Neuronal stem cell (in vitro differentiated cells): ENCODE results near the gene IL10RB.

Source experiments
- DNase-seq: peaks from one replicate; pipeline ENCODE4 v3.0.0-alpha.2; 2013; ENCODE audit warnings: low spot score
- H2AFZ ChIP-seq: one replicate; pipeline ENCODE4 v1.6.1; 2013; ENCODE audit warnings: mild to moderate bottlenecking, low read length, inconsistent platforms
- H2AK5ac ChIP-seq: 2 replicates; pipeline ENCODE4 v1.6.1; 2013; ENCODE audit warnings: low read depth, mild to moderate bottlenecking, inconsistent platforms, low read length, moderate library complexity, mixed read lengths
- H2BK120ac ChIP-seq: 2 replicates; pipeline ENCODE4 v1.6.1; 2013; ENCODE audit warnings: low read depth, mild to moderate bottlenecking, inconsistent platforms, low read length, moderate library complexity, mixed read lengths
- H2BK12ac ChIP-seq: one replicate; pipeline ENCODE4 v1.6.1; 2013; ENCODE audit warnings: low read length, inconsistent platforms
- H2BK15ac ChIP-seq: 2 replicates; pipeline ENCODE4 v1.6.1; 2013; ENCODE audit warnings: mild to moderate bottlenecking, low read length, inconsistent platforms, mixed read lengths
- H2BK5ac ChIP-seq: one replicate; pipeline ENCODE4 v1.6.1; 2013; ENCODE audit warnings: inconsistent platforms, mild to moderate bottlenecking, low read length, moderate library complexity
- H3K14ac ChIP-seq: one replicate; pipeline ENCODE4 v1.6.1; 2013; ENCODE audit warnings: low read length, inconsistent platforms
- H3K18ac ChIP-seq: 2 replicates; pipeline ENCODE4 v1.6.1; 2013; ENCODE audit warnings: low read length, inconsistent platforms
- H3K23ac ChIP-seq: 2 replicates; pipeline ENCODE4 v1.6.1; 2013; ENCODE audit warnings: low read depth, mild to moderate bottlenecking, mixed read lengths, low read length, inconsistent platforms; ENCODE audit not compliant: poor library complexity
- H3K27ac ChIP-seq: replicated peaks from 3 replicates; pipeline ENCODE4 v1.5.1; 2013; ENCODE audit warnings: low read length, inconsistent platforms
- H3K27me3 ChIP-seq, 3 experiments: 2 replicates each; pipeline ENCODE4 v1.6.1; 2013; ENCODE audit warnings: low read length in 3 of 3, mild to moderate bottlenecking in 2 of 3, inconsistent platforms in 1 of 3, low read depth in 1 of 3, mixed read lengths in 1 of 3, moderate library complexity in 1 of 3; ENCODE audit not compliant: control insufficient read depth in 3 of 3, insufficient read depth in 3 of 3
- H3K36me3 ChIP-seq, 2 donors: replicated peaks in 1 of 2; 2 replicates each; pipeline ENCODE4 v1.6.1; 2013; ENCODE audit warnings: low read length in 2 of 2; ENCODE audit not compliant: control insufficient read depth in 2 of 2, insufficient read depth in 2 of 2
- H3K4ac ChIP-seq: 2 replicates; pipeline ENCODE4 v1.6.1; 2013; ENCODE audit warnings: inconsistent platforms, mild to moderate bottlenecking, low read length, moderate library complexity
- H3K4me1 ChIP-seq, 2 donors: 1 replicate in 1 of 2; 2 replicates in 1 of 2; pipeline ENCODE4 v1.6.1; 2013; ENCODE audit warnings: low read length in 2 of 2, low read depth in 1 of 2; ENCODE audit not compliant: control insufficient read depth in 2 of 2, insufficient read depth in 1 of 2
- H3K4me2 ChIP-seq: one replicate; pipeline ENCODE4 v1.6.1; 2013; ENCODE audit warnings: mild to moderate bottlenecking, low read length, inconsistent platforms; ENCODE audit not compliant: insufficient read depth, poor library complexity, severe bottlenecking
- H3K4me3 ChIP-seq, 2 donors: 2 replicates each; pipeline ENCODE4 v1.5.1; 2013; ENCODE audit warnings: low read length in 2 of 2, mild to moderate bottlenecking in 2 of 2, inconsistent platforms in 1 of 2, moderate library complexity in 1 of 2
- H3K79me1 ChIP-seq: one replicate; pipeline ENCODE4 v1.6.1; 2013; ENCODE audit warnings: low read depth, mild to moderate bottlenecking, inconsistent platforms, low read length, moderate library complexity
- H3K9ac ChIP-seq: one replicate; pipeline ENCODE4 v1.6.1; 2013; ENCODE audit warnings: mild to moderate bottlenecking, low read depth, low read length, inconsistent platforms; ENCODE audit not compliant: poor library complexity
- H3K9me3 ChIP-seq, 2 donors: replicated peaks in 1 of 2; 2 replicates each; pipeline versions ENCODE3 to v1.6.1; 2013; ENCODE audit warnings: low read length in 2 of 2, mild to moderate bottlenecking in 2 of 2, inconsistent platforms in 1 of 2, low read depth in 1 of 2, mixed read lengths in 1 of 2, moderate library complexity in 1 of 2; ENCODE audit not compliant: control insufficient read depth in 2 of 2, insufficient read depth in 1 of 2
- H4K8ac ChIP-seq: one replicate; pipeline ENCODE4 v1.6.1; 2013; ENCODE audit warnings: low read depth, mild to moderate bottlenecking, inconsistent platforms, low read length, moderate library complexity
- H4K91ac ChIP-seq: one replicate; pipeline ENCODE4 v1.6.1; 2013; ENCODE audit warnings: low read length, low read depth, mild to moderate bottlenecking, inconsistent platforms; ENCODE audit not compliant: poor library complexity
- WGBS, 2 donors: extraction: QIAGEN DNeasy Blood & Tissue Kit; methylation state at CpG; one replicate each; pipeline ENCODE4 v1.1.7; 2013; ENCODE audit warnings: missing lambda C conversion rate in 2 of 2, mixed read lengths in 1 of 2; ENCODE audit not compliant: insufficient read length in 2 of 2, insufficient replicate concordance in 1 of 2; ENCODE audit errors: extremely low coverage in 2 of 2; 5-methylcytosine and 5-hydroxymethylcytosine counted together

The IL10RB gene

DNA sequence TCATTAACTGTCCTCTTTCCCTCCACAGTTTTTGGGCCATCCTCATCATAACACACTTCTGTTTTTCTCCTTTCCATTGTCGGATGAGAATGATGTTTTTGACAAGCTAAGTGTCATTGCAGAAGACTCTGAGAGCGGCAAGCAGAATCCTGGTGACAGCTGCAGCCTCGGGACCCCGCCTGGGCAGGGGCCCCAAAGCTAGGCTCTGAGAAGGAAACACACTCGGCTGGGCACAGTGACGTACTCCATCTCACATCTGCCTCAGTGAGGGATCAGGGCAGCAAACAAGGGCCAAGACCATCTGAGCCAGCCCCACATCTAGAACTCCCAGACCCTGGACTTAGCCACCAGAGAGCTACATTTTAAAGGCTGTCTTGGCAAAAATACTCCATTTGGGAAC is 30.0 kb downstream of the IL10RB start:
- no peak overlapping the region for H3K4me3 ChIP-seq
- no peak overlapping the region for H4K8ac ChIP-seq
- H2BK120ac ChIP-seq, result no peak overlapping the region
- H3K18ac ChIP-seq, result no peak overlapping the region
- no peaks in the 10 kb centered on the region for H3K9me3 ChIP-seq
- no peak overlapping the region for H3K4me2 ChIP-seq
- H2AK5ac ChIP-seq, result no peak overlapping the region
- no CpG with 5 or more reads among the region's 6 CpGs for WGBS, 2 donors
- no peak overlapping the region for H2BK12ac ChIP-seq
- H3K36me3 ChIP-seq, result peaks cover 0 to 2% of the 10 kb centered on the region in 2 donors
- H3K79me1 ChIP-seq, result no peaks in the 10 kb centered on the region
- H3K9ac ChIP-seq, result no peak overlapping the region
- no peak overlapping the region for H2AFZ ChIP-seq
- H3K4me1 ChIP-seq, result no peaks in the 10 kb centered on the region
- H4K91ac ChIP-seq, result no peak overlapping the region
- no peaks in the 10 kb centered on the region for H3K27me3 ChIP-seq
- no peak overlapping the region for H2BK5ac ChIP-seq
- DNase-seq, result no peak
- H3K4ac ChIP-seq, result no peak overlapping the region
- no peak overlapping the region for H3K27ac ChIP-seq
- H3K14ac ChIP-seq, result no peak overlapping the region
- no peak overlapping the region for H2BK15ac ChIP-seq
- no peak overlapping the region for H3K23ac ChIP-seq

DNA sequence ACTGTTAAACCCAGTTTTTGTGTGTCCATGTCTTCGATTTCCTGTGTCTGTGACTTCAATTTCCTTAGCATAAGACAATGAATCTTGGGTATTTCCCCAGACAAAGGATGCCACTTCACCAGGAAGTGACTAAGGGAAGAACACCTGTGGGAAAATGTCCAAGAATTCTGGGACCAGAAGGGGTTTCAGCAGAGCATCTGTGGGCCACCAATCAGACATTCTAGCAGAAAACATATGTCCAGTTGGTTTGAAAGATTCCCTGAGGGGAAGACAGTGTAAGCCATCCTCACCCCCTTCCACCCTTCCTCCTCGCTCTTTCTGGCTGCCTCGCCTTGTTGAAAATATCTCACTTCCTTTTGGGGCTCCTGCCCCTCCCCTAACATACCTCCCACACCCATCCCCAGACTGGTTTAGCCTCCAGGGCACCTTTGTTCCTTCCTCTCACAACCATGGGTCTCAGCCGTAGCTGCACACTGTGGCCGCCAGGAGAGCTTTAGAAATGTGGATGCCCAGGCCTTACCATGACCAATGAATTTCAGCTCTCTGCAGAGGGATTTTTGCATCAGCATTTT is 33.1 kb downstream of the IL10RB start:
- Histone ChIP-seq H4K91ac (no peak overlapping the region), H3K23ac (no peak overlapping the region), H2BK5ac (no peak overlapping the region), H3K36me3 (peaks cover 0 to 2% of the 10 kb centered on the region in 2 donors), H3K4ac (no peak overlapping the region), H3K4me2 (no peak overlapping the region), H3K27ac (no peak overlapping the region), H3K9ac (no peak overlapping the region), H3K18ac (no peak overlapping the region), H3K79me1 (no peaks in the 10 kb centered on the region), H3K9me3 (no peaks in the 10 kb centered on the region), H2BK12ac (no peak overlapping the region), H4K8ac (no peak overlapping the region), H3K14ac (no peak overlapping the region), H3K27me3 (no peaks in the 10 kb centered on the region), H2BK120ac (no peak overlapping the region), H2BK15ac (no peak overlapping the region), H2AFZ (no peak overlapping the region), H3K4me3 (no peak overlapping the region), H3K4me1 (no peaks in the 10 kb centered on the region), H2AK5ac (no peak overlapping the region)
- DNase-seq, result no peak
- WGBS, 2 donors, result no CpG with 5 or more reads among the region's 5 CpGs

DNA sequence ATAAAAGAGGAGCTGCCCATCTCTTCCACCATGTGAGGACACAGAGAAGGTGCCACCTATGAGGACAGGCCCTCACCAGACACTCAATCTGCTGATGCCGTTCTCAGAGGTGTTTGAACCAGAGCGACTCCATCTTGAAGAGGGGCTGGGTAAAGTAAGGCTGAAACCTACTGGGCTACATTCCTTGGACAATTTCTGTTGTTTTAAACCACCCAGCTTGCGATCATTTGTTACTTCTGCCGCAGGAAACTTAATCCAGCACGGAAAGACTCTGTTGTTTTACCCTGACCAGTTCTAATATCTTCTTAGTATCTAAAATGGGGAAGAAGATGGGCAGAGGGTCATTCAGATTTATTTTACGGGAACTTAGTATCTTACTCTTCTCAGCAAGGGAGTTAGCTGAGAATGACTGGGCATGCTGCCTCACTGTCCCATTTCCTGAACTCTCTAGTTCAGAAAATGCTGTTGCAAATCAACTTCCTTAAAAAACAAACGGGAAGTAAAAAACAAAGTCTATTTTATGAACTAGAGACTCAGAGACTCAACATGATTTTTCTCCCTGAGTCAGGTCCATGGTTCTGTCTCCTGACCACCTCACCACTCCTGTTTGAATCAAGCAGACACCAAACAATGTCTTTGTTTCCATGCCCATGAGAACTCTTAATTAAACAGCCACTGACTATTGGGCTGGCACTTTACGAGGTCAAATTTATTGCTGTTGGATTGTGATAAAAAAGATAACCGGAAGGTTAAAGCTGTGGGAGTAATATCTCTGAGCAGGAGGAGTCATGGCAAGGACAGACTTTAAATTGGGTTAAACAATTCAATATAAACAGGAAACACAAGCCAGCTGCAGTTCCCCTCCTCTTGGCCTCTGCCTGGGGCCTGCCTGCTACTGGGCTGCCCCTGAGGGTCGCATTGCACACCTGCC is 34.8 kb downstream of the IL10RB start:
- Histone ChIP-seq H3K18ac (no peak overlapping the region), H3K9ac (no peak overlapping the region), H3K36me3 (peaks cover 0 to 2% of the 10 kb centered on the region in 2 donors), H2BK5ac (no peak overlapping the region), H3K4me1 (no peaks in the 10 kb centered on the region), H3K4me3 (no peak overlapping the region), H2AK5ac (no peak overlapping the region), H3K4ac (no peak overlapping the region), H3K27ac (no peak overlapping the region), H3K27me3 (no peaks in the 10 kb centered on the region), H4K91ac (no peak overlapping the region), H2BK120ac (no peak overlapping the region), H3K79me1 (no peaks in the 10 kb centered on the region), H2BK12ac (no peak overlapping the region), H3K4me2 (no peak overlapping the region), H2BK15ac (no peak overlapping the region), H4K8ac (no peak overlapping the region), H3K14ac (no peak overlapping the region), H2AFZ (peak overlapping the region; percentile 15), H3K9me3 (no peaks in the 10 kb centered on the region), H3K23ac (no peak overlapping the region)
- no peak for DNase-seq
- WGBS, 2 donors, result no CpG with 5 or more reads among the region's 10 CpGs

DNA sequence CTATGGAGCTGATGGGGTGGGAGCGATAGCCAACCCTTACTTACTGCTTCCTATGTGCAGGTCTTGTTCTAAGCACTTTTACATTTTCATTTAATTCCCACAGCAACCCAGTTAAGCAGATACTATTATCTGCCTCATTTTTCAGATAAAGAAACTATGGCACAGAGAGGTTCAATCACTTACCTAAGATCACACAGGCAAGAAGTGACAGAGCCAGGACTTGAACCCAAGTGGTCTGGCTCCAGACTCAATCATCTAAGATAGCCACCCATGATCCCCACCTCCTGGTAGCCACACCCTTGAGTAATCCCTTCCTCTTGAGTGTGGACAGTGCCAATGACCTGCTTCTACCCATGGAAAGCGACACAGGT is 35.5 kb downstream of the IL10RB start:
- H3K4me1 ChIP-seq, result no peaks in the 10 kb centered on the region
- H3K27ac ChIP-seq, result no peak overlapping the region
- no peak overlapping the region for H3K14ac ChIP-seq
- no peak overlapping the region for H3K4me2 ChIP-seq
- H2BK5ac ChIP-seq, result no peak overlapping the region
- no peak overlapping the region for H3K9ac ChIP-seq
- H4K91ac ChIP-seq, result no peak overlapping the region
- no peaks in the 10 kb centered on the region for H3K27me3 ChIP-seq
- H2BK12ac ChIP-seq, result no peak overlapping the region
- DNase-seq, result no peak
- H2AK5ac ChIP-seq, result no peak overlapping the region
- H3K79me1 ChIP-seq, result no peaks in the 10 kb centered on the region
- H4K8ac ChIP-seq, result no peak overlapping the region
- H3K18ac ChIP-seq, result no peak overlapping the region
- H2AFZ ChIP-seq, result no peak overlapping the region
- WGBS, 2 donors, result no CpG with 5 or more reads among the region's 2 CpGs
- no peaks in the 10 kb centered on the region for H3K9me3 ChIP-seq
- no peak overlapping the region for H3K23ac ChIP-seq
- no peaks in the 10 kb centered on the region for H3K36me3 ChIP-seq
- no peak overlapping the region for H2BK120ac ChIP-seq
- no peak overlapping the region for H3K4ac ChIP-seq
- H2BK15ac ChIP-seq, result no peak overlapping the region
- H3K4me3 ChIP-seq, result no peak overlapping the region
